Measurements from ENCODE around the gene LRRC14B.
"Not testable (repeated sequence)": the region's sequence is repeated elsewhere in the genome, so short reads cannot be mapped to it uniquely, and the experiment has no call there.

The LRRC14B gene

DNA sequence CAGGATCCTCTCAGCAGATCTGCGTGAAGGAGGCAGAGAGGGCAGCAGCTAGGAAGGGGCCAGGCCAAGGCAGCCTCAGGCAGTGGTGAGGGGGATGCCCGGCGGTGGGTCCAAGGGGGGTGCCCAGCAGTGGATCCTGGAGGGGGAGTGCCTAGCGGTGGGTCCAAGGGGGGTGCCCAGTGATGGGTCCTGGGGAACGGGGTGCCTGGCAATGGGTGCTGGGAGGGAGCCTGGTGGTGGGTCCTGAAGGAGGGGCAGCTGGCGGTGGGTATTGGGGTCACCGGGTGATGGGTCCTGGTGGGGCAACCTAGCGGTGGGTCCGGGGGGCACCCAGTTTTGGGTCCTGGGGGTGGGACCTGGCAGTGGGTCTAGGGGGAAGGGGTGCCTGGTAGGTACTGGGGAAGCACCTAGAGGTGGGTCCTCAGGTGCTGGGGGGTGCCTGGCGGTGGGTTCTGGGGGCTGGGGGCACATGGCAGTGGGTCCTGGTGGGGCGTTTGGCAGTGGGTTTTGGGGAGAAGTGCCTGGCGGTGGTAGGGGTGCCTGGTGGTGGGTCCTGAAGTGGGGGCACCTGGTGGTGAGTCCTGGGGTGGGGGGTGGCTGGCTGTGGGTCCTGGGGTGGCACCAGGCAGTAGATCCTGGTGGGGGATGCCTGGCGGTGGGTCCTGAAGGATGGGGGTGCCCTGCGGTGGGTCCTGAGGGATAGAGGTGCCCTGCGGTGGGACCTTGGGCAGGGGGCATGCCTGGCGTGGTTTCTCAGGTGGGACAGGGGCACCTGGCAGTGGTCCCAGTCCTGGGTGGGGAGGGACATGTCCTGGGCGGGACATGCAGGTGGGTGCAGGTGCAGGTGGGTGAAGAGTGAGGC is 1.9 kb downstream of the LRRC14B start:
- no peak for DNase-seq

DNA sequence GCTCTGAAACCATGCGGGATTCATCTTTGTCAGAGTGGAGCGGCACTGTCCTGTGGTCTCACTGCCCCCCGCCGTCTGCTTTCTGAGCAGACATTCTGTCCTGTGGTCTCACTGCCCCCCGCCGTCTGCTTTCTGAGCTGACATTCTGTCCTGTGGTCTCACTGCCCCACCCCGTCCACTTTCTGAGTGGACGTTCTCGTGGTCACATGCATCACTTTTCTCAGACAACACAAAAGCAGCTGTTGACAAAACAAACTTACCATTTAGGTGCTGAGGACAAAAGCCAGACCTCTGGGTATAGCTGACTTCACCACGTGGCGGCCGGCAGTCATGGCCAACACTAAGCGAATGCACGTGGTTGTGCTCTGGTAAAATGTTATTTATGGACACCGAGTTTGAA is 2.8 kb downstream of the LRRC14B start:
- no peak for DNase-seq

DNA sequence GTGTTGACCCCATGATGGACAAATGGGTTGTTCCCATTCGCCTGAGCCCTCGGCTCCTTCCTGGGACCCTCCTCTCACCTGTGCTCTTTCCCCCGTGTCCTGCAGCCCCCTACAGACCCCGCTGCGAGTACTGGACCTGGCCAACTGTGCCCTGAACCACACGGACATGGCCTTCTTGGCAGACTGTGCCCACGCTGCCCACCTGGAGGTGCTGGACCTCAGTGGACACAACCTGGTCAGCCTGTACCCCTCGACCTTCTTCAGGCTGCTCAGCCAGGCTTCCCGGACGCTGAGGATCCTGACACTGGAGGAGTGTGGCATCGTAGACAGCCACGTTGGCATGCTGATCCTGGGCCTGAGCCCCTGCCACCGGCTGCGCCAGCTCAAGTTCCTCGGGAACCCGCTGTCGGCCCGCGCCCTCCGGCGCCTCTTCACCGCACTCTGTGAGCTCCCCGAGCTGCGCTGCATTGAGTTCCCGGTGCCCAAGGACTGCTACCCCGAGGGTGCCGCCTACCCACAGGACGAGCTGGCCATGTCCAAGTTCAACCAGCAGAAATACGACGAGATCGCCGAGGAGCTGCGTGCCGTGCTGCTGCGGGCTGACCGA is 3.4 kb downstream of the LRRC14B start:
- DNase-seq, result no peak

DNA sequence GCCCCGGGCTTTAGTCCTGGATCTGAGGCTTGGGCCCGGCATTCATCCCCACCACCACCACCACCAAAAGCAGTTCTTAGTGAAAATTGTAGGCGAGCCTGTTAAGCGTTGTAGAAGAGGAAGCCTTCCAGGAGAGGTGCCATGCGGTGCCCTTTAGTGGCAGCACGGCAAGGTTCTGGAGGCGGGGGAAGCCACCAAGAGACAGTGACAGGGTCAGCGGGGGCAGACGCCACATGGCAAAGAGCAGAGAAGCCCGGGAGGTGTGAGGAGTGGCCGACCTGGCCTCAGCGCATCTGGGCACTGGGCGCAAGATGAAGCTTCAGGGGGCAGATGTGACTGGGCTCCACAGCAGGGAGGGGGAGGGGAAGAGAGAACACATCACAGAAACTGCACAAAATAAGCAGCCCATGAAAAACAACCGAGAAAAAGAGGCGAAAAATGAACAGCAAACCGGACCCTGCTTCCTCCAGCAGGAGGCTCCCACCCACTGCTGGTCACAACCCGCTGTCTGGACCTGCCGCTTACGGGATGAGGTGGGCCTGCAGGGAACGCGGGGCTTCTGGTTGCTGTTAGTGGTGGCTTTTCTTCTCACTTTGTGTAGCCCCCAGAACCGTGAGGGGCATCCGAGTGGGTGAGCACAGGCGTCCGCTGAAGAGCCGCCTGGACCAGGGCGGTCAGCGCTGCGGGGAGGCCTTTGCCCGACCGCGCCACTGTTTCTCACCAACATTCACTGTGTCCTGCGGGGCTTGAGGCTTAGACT is 4.3 kb downstream of the LRRC14B start:
- DNase-seq, result no peak

DNA sequence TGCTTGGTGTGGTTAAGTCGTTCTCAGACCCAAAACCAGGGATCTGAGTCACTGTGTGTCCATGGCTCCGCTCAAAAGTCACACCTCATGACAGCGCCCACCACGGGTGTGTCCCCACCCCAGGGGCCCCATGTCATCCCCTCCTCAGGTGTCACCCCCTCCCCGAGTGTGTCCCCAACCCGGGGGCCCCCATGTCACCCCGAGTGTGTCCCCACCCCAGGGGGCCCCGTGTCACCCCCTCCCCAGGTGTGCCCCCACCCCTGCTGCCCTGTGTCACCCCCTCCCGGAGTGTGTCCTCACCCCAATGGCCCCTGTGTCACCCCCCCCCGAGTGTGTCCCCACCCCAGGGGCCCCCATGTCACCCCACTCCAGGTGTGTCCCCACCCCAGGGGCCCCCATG is 5.1 kb downstream of the LRRC14B start:
- no peak for DNase-seq

DNA sequence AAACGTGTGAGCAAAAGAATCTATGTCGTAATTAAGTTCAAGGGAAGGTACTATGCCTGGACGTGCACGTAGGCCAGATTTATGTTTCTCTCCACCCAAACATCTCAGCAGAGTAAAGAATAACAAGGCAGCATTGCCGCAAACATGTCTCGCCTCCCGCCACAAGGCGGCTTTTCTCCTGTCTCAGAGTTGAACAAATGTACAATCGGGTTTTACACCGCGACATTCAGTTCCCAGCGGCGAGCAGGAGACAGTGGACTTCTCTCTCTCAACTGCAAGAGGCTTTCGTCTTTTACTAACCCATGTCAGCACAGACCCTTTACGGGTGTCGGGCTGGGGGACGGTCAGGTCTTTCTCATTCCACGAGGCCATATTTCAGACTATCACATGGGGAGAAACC is 5.7 kb downstream of the LRRC14B start:
- not testable (repeated sequence) for DNase-seq

DNA sequence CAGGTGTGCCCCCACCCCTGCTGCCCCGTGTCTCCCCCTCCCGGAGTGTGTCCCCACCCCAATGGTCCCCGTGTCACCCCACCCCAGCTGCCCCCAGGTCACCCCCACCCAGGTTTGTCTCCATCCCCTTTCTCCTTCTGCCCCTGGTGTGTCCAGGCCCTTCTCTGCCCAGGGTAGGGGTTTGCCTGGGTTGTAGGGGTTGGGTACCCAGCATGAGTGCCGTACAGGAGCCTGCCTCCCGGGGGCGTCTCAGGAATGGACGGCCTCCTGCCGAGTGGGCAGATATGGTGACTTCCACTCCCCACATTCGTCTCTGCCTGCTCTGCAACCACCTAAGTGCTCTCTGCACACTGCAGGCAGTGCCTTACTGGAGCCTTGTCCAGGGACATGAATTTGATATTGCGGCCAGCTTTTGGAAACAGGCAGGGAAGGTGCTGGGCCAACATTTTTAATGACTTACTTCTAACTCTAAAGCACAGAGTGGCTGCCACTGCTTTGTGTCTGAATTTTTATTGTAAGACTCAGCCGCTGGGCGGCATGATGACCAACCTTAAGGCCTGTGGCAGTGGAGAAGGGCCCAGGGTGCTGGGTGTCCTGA is 6.7 kb downstream of the LRRC14B start:
- no peak for DNase-seq

DNA sequence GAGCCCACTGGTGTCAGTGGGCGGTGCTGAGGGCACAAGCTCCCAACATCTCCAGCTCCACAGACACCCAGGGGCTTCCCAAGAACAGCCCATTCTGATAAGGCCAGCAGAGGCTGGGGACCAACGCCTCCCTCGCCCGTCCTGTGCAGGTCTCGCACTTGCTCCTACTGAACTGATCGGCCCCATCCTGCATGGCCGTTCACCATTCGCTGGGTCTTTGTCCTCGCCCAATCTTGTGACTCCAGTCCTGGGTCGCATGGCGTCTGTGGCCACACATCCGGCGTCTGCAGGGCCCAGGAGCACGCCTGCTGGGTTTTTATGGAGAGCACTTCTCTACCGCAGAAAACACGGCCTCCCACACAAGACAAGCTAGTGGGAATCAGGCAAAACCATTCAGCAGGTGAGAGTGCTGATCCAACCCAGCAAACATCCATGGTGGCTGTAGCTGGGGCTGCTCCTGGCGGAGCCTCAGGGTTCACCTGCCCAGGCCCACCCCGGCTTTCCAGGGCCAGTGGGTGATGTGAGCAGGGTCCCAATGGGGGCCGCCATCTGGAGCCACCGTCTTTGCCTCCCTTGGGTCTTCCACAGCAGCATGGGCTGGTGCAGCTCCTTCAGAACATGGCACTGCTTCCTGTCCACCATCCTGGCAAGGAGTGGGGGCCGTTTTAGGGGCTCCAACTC is 7.4 kb downstream of the LRRC14B start:
- no peak for DNase-seq

DNA sequence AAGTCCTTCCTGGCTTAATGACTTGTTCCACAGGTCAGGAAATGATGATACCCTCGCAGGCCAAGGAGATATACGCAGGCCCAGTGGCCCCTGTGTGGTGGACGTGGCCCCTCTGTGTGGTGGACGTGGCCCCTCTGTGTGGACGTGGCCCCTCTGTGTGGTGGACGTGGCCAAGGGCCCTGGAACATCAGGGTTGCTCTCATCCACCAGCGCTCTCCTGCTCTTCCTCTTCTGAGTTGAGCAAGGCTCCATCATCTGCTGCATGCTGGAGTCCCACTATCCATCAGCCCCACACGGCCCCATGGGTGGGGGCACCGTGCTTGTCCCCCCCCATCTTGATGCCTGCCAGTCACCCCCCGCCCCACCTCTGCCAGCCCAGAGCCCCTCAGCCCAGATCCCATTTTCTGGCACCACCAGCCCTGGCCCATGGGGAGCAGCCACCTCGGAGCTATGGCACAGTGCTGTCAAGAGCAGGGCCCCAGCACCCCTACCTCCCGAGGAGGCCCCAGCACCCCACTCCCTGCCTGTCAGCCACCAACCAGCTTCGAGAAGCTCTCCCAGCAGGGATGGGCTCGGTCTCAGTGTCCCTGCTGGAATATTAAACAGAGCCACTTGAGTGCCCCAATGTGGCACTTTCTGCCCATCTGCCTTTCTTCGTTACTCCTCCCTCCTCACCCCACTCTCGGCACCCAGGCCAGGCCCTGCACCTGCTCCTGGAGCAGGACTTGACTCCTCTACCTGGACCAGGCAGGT is 8.1 kb downstream of the LRRC14B start:
- DNase-seq, result no peak

DNA sequence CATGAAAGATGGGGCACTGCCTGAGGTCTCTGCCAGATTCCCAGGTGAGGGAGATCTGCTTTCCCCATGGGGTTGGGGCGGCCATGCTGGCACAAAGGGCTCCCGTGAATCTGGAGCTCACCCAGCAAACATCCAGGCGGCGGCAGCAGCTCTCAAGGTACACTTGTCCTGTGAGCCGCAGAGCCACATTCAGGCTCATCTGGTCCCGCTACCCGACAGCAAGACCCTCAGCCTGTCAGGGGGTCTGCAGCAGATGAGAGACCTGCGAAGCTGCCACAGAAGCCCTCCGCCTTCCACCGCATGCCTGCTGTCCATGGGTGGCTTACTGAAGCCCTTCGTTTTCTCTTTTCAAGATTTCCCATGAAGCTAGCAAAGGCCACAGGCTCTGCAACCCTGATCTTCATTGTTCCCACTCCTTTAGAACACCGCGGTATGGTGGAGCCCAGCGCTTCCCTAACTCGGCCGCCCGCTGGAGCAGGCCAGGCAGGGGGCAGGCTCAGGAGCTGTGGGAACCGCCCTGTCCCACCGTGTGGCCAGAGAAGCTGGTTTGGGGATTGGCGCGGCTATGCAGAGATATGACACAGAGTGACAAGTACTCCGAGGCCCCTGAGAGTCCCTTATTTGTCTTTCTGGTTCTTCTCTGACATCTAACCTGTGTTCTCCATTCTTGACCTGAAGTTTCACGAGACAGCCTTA is 8.8 kb downstream of the LRRC14B start:
- no peak for DNase-seq

DNA sequence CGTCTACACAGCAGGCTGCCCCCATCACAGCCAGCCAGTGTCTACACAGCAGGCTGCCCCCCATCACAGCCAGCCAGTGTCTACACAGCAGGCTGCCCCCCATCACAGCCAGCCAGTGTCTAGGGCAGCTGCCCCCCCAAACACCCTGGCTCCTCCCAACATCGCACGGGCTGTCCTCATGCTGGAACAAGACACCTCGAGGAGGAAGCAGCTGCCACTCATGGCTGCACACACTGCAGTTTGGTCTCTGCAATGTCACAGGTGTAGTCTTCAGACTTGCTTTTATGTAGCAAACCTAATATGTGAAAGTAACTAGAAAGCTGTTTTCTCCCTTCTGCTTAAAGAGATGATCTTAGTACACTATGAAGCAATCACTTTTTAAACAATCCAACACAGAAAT is 9.7 kb downstream of the LRRC14B start:
- DNase-seq, result no peak

DNA sequence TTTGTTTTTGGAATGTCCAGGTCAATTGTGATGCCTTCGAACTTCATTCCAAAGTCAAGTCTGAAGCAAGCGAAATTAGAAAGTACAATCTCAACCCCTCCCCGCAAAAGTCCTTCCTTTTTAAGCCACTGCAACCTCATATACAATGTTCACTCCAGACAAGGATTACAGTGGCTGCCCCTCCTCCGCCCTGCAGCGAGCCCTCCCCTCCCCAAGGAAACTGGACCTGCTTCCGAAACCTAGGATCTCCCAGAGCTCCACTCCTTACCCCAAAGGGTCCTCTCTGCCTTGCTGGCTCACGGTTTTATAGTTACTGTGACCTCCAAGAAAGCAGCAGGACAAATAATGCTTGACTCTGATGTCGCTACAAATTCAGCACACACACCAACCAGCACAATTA is 10.4 kb downstream of the LRRC14B start:
- DNase-seq, result no peak

DNA sequence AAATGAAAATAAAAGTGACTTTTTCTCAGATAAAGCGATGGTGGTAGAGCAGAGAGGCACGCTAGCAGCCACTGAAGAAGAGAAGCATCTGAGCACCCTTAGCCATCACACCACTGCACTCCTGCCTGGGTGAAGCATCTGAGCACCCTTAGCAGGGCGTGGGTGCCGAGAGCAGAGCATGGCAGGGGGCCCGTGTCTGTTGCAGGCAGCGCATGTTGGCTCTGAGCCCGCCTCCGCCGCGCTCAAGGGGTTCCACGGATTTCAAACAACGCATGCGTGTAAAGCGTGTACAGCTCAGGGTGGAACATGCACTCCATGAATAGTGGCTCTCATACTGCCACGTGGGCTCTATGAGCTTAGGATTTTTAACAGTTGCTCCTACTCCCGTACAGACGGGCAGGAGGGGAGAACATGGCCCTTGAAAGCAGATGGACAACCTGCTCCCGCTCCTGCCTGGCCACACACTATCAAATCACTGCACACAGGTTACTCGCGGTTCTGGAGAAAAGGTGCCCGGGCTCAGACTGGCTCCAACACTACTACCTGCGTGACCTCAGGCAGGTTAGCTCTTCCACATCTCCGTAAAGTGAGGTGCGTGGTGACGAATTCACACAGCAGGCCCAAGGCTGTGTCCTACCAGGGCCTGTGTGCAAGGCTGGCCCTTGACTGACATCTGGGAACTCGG is 12.1 kb downstream of the LRRC14B start:
- no peak for DNase-seq

DNA sequence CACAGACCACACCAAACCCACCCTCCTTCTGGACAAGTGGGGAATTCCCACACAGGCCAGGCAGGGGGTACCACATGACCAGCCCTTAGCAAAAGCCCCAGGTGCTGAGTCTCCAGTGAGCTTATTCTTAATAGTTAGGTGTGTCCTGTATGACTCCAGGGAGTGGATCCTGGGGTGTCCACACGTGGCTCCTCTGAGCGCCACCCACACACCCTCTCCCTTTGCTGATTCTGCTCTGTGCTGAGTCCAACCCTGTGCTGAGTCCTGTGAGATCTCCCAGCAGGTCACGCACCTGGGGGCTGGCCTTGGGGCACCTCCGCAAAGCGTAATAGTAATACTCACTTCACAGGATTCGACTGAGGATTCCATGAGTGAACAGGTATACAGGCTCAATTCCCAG is 12.7 kb downstream of the LRRC14B start:
- no peak for DNase-seq

DNA sequence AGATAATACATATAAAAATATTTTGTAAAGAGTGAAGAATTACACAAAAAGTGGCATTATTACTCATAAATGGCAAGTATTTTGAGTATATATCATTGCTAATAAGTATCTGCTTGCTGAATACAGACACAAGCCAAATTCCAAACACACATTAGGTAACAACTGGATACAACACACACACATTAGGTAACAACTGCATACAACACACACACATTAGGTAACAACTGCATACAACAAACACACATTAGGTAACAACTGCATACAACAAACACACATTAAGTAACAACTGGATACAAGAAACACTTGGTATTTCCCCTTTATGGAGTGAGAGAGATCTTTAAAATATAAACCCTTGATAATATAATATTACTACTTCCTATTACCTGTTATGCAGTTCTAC is 13.2 kb downstream of the LRRC14B start:
- DNase-seq, result no peak

DNA sequence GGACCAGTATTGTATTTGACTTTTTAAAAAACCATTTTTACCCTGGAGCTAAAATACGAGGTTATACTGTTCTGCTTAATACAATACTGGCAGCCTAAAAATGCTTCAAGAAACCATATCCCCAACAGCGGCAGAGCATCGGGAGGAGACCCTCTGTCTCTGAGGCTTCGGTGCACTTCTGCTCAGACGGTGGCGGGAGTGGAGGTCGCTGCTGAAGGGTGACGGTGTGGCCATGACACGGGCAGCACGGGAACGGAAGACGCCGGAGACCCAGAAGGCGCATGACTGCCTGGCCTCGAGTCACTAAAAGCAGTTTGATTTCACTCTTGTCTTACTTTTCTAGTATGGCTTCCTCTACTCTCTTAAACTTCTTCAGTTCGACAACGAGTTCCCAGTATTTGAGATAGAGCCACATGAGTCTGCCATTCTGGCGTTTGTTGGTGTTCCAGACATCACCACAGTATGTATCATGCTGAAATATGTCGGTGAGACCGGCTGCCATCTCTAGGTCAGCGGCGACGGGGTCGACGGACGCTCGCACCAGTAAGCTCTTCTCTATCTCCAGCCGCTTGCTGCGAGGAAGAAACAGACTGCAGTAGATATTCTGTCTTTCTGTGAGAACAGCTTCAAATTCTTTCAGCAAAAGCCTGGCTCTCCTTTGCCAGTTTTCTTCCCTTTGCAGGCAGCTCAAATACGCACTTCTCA is 13.8 kb downstream of the LRRC14B start:
- DNase-seq, result no peak

DNA sequence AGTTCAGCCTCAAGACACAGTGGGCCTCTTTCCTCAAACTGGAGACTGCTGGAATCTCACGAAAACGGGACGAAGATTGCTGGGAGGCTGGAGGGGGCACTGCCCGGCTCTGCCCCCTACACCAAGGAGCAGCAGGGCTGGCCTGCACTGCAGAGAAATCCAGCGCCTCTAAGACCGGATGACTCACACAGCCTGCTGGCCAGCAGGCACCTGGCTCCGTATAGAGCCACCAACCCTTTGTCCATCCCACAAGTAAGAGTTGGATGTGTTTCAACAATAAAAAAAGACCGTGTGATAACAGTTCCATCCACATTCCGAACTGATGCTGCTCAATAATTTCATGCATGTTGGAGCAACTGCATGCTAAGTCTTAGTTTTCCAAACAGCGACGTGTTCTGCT is 15.1 kb downstream of the LRRC14B start:
- DNase-seq, result no peak

DNA sequence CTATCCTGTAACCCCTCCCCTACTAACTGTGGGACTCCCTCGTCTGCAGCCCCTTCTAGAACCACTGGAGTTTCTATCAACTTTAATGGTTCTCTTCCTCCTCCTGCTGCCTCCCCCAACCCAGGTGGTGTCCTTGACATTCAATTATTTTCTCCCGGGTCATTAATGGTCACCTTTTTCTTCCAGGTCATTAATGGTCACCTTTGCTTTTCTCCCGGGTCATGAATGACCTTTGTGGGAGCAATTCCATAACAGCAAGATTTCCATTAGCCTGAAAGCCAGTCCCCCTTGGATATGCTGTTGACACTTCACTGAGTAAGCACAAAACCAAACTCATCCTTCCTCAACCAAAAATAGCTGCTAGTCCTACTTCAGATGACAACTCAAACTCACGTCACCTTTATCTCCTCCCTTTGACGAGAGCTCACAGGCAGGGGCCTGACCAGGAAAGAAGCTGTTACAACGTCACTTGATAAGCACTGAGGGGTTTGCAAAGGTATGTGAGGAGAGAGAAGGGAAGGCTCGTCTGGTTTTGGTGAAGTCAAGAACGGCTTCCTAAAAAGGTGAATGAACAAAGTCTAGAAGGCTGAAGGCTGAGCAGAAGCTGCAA is 15.7 kb downstream of the LRRC14B start:
- DNase-seq, result no peak

DNA sequence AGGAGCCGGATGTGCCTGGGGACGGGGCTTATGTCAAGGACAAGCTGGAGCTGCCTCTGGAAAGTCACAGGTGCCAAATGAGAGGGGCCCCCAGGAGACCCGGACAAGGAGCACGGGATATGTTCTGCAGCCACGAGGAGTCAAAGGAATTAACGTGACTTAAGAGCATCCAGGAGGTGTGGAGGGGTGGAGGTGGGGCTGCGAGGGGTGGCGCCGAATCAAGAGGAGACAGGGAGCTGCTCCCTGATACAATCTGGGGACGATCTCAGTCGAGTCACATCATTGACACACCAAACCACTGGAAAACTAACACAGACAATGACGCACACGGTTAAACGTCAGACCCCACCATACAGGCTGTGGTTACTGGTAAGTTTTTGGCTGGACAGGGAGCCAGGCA is 16.3 kb downstream of the LRRC14B start:
- no peak for DNase-seq

Data from fibroblast of skin of scalp (primary cell).